Activated CD4-positive, alpha-beta T cell treated with anti-CD3 and anti-CD28 coated beads for 1 hour (primary cell): ENCODE results near the gene RSRC1.
"Not testable (repeated sequence)": the region's sequence is repeated elsewhere in the genome, so short reads cannot be mapped to it uniquely, and the experiment has no call there.

ENCODE experiments used
- DNase-seq: peaks from one replicate; pipeline ENCODE4 v3.0.0-alpha.2; 2020

RSRC1 gene

GRCh38 chr3:158337110-158337509 is 227.2 kb downstream of the RSRC1 start:
- DNase-seq: no peak

DNA sequence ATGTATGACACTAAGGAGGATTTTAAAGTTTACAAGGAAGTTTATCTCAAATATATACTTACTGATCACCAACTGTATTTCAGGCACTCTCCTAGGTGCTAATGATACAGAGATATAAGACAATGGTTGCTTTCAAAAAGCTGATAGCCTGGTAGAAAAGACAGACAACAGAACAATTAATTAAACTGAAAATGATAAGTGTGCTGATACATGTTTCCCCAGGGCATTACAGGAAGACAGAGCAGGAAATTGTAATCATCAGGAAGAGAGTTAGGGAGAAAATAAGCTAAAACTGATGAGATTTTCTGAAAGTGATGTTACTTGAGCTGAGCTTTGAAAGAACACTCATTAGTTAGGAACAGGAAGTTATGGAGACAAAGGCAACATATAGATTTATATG is 229.7 kb downstream of the RSRC1 start:
- DNase-seq: no peak

DNA sequence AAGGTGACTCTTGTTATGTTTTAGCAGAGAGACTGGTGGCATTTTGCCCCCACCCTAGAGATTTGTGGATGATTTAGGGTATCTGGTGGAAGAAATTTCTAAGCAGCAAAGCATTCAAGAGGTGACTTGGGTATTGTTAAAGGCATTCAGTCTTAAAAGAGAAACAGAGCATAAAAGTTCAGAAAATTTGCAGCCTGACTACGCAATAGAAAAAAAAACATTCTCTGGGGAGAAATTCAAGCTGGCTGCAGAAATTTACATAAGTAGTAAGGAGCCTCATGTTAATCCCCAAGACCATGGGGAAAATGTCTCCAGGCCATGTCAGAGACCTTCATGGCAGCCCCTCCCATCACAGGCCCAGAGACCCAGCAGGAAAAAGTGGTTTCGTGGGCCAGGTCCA is 231.1 kb downstream of the RSRC1 start:
- DNase-seq: not testable (repeated sequence)

DNA sequence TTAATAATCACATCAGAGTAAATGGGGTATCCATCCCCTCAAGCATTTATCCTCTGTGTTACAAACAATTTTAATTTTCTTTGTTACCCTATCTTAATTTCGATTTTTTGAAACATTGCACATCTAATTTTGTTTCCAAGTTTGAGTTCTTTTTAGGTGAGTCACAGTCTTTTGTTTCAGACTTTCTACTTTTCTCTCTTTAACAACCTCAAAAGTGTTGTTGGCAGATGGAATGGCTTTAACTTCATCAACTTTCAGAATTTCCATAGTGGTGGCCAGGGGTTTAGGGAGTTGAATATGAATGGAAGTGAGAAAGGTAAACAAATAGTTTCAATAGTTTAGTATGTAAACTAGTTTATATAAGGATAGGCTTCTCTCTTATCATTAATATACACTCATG is 238.1 kb downstream of the RSRC1 start:
- DNase-seq: no peak

GRCh38 chr3:158350971-158351370 is 241.1 kb downstream of the RSRC1 start:
- DNase-seq: no peak

- DNase-seq: no peak
Observed at GRCh38 chr3:158352551-158352950, 242.7 kb downstream of the RSRC1 start.

DNA sequence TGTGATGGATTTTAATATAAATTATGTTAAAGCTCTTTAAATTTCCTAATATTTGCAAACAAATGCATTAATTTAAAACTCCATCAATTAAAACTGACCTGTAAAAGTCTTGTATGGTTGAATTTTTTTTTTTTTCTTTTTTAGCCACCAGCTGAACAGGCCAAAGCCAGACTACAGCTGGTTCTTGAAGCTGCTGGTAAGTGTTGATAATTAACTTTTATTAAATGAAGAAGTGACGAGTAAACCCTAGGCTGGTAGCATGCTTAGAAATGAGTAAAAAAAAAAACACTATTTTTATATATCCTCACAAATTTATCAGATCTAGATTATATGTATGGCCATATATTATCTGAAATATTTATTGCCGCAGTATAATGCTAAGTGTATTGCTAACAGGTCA is 244.8 kb downstream of the RSRC1 start:
- DNase-seq: no peak

- no peak for DNase-seq
Observed at GRCh38 chr3:158355623-158356588, 246.0 kb downstream of the RSRC1 start.

GRCh38 chr3:158359339-158359738 is 249.4 kb downstream of the RSRC1 start:
- DNase-seq: no peak

GRCh38 chr3:158360756-158361448 is 251.0 kb downstream of the RSRC1 start:
- no peak for DNase-seq

- no peak for DNase-seq
Observed at GRCh38 chr3:158368271-158368670, 258.4 kb downstream of the RSRC1 start.

DNA sequence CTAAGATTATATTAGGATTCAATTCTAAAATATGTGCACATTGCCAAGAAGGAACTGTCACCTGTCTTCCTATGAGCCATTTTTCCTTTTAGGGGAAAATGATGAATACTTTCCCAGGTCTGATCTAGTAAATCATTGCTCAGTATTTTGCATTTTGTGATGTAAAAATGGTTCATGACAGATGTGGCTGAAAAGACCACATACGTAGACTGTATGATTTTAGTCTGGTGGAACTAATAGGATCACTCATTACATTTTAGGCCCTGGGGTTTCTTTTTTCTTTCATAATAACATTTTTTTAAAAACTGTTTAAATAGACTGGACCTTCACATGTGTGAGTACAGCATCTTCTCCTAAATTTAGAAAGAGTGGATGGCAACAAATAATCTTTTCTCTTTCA is 259.4 kb downstream of the RSRC1 start:
- no peak for DNase-seq

- no peak for DNase-seq
Observed at GRCh38 chr3:158379517-158379916, 269.6 kb downstream of the RSRC1 start.

GRCh38 chr3:158381262-158381868 is 271.5 kb downstream of the RSRC1 start:
- DNase-seq: no peak

DNA sequence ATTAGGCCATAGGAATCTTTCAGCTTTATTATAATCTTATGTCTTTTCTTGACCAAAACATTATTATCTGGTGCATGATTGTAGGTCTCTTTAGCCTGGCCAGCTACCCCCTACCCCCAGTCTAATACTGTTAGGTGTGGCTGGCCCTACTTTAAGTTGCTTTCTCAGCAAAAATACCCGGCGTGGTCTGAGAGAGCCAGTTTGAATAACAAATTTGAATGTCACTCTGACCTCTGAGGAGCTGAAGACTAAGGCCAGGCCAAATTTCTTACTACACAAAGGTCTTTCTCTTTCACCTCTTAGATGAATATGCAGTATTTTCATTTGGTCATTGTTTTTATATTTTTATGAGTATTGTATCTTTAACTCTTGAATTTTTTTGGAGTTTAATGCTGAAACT is 272.6 kb downstream of the RSRC1 start:
- no peak for DNase-seq

DNA sequence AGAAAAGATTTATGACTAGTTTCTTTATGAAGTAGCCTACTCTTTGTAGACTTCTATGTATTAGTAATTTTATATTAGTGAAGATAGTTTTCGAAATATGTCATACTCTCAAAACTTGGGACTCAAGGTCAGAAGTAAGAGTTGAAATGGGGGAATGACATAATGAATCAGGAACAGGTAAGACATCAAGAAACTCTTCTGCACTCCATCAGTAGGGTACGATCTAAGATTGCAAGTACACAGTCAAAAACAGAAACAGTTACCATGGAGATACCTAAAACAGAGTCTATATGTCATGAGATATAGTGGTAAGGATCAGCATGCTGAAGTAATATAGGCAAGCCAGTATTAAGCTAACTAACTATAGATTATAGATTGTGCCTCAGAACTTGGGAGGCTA is 274.1 kb downstream of the RSRC1 start:
- DNase-seq: no peak

GRCh38 chr3:158395421-158395820 is 285.5 kb downstream of the RSRC1 start:
- no peak for DNase-seq

- no peak for DNase-seq
Observed at GRCh38 chr3:158402590-158402989, 292.7 kb downstream of the RSRC1 start.

GRCh38 chr3:158403013-158403412 is 293.1 kb downstream of the RSRC1 start:
- DNase-seq: no peak

DNA sequence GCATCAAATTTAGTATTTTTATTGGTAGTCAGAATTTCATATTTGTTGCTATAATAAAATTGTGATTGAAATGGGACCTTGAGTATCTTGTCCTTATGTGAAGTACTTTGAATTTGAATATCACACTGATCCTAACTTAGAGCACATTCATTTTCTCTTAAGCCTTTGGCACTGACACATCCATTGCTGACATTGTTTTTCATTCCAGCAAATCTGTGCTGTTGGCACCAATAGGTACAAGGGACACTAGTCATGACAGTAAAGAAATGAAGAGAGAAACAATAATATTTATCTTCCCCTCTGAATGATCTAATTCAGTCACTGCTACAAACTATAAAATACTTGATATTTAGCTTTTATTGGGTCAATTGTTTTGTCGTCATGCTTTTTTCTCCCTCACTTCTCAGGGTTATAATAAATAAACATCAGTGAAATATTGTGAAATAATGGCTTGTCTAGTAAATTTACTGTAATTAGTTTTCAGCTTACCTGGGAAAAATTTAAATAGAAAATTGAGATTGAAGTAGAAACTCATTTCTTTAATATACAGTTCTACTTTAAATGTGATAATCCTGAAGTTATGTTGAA is 294.3 kb downstream of the RSRC1 start:
- DNase-seq: no peak

DNA sequence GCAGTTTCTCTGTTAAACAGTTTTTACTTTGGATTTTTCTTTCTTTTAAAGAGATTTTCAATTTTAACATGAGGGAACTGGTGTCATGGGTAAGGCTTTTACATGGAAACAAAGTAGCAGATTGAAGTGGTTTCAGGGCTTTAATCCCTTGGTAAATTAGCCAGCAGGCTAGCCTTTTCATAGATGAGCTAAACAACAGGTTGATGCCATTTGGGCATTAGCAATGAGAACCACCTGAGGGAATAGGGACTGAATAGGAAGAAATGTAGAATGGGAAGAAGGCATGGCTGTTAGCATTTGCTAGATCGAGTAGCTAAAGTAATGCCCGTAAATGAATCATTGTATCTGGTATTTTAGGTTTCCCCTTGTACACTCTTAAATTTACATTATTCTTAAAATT is 295.6 kb downstream of the RSRC1 start:
- no peak for DNase-seq

GRCh38 chr3:158407844-158408517 is 298.1 kb downstream of the RSRC1 start:
- no peak for DNase-seq

GRCh38 chr3:158408518-158408897 is 298.6 kb downstream of the RSRC1 start:
- not testable (repeated sequence) for DNase-seq
